Adipose tissue (tissue), 3 donors: Measurements from ENCODE around the gene CAP1. TPM values are rescaled to one million over a fixed set of nuclear protein-coding genes. Genes with fewer than 3 reads are reported as not detected.

Source experiments
- polyA plus RNA-seq, 3 donors: library from polyadenylated mRNA; stranded (reverse); fragments of 200-250 nt; gene quantifications; one replicate each; pipeline ENCODE4 v1.2.3, GENCODE V29; 2013
- donor health status: healthy with polysubstance abuse.
- donor health status: Bipolar disorder and iron deficiency.
- donor health status: healthy.

The CAP1 gene
- polyA plus RNA-seq, 3 donors = 55.2 to 196 (median 192) TPM

Other genes starting within 250 kb of the CAP1 start
- 10 to 100 TPM in 1 of 3 donors, 1 to 10 TPM in 2; 8.8 to 13.9 (median 9.4) TPM for gene TRIT1, start 157.2 kb upstream of the CAP1 start, polyA plus RNA-seq
- gene MYCL, start 138.8 kb upstream of the CAP1 start, polyA plus RNA-seq = 10 to 100 TPM in 1 of 3 donors, under 1 TPM in 1, not detected in 1; 0.33 to 14.7 TPM
- gene MFSD2A, start 85.6 kb upstream of the CAP1 start, polyA plus RNA-seq = 10 to 100 TPM in 1 of 3 donors, 1 to 10 TPM in 1, under 1 TPM in 1; 0.35 to 21.0 (median 1.5) TPM
- 10 to 100 TPM; 23.0 to 54.4 (median 47.1) TPM for gene PPT1, start 56.5 kb downstream of the CAP1 start, polyA plus RNA-seq
- 1 to 10 TPM; 2.6 to 5.2 (median 4.0) TPM for gene RLF, start 120.7 kb downstream of the CAP1 start, polyA plus RNA-seq
- not detected for gene TMCO2, start 207.2 kb downstream of the CAP1 start, polyA plus RNA-seq
- gene ZMPSTE24, start 217.5 kb downstream of the CAP1 start, polyA plus RNA-seq = 10 to 100 TPM; 10.3 to 16.2 (median 14.7) TPM